CD4-positive, alpha-beta T cell (primary cell): Measurements from ENCODE around the gene PCDH9. TPM values are rescaled to one million over a fixed set of nuclear protein-coding genes. Genes with fewer than 3 reads are reported as not detected.

Experiments used
- ATAC-seq: fragments of 200-7000 bp; cut with Tn5 transposase; one replicate; pipeline ENCODE4 v1.10.0; 2022; ENCODE audit warnings: mild to moderate bottlenecking; ENCODE audit not compliant: poor library complexity
- CTCF ChIA-PET: fragments of 350-600 bp; sonication (Branson Sonifier 250); formaldehyde crosslinking; loops from one replicate; lab custom pipeline; 2021; ENCODE audit warnings: antibody characterized with exemption, inconsistent platforms; lab: Charles Lee
- POLR2A ChIA-PET: fragments of 350-600 bp; sonication (Branson Sonifier 250); formaldehyde crosslinking; loops from one replicate; lab custom pipeline; 2021; ENCODE audit warnings: antibody characterized with exemption, inconsistent platforms; lab: Charles Lee
- DNase-seq, 14 experiments: peaks; one replicate each; pipeline ENCODE4 v3.0.0-alpha.2; 2013 to 2020; ENCODE audit warnings: mixed read lengths in 2 of 14
- H3K27ac ChIP-seq, 2 donors: one replicate each; pipeline versions ENCODE4 v1.5.1 to v1.7.0; 2013; ENCODE audit warnings: low read length in 2 of 2, low read depth in 1 of 2, mild to moderate bottlenecking in 1 of 2
- H3K27me3 ChIP-seq, 2 experiments: 1 replicate in 1 of 2; 2 replicates in 1 of 2; pipeline versions ENCODE4 v1.6.1 to v1.7.0; 2013; ENCODE audit warnings: low read length in 2 of 2, control low read depth in 1 of 2, mild to moderate bottlenecking in 1 of 2, moderate library complexity in 1 of 2; ENCODE audit not compliant: insufficient read depth in 2 of 2, control insufficient read depth in 1 of 2
- H3K36me3 ChIP-seq: one replicate; pipeline ENCODE4 v1.6.1; 2013; ENCODE audit warnings: low read length, control low read depth; ENCODE audit not compliant: insufficient read depth
- H3K4me1 ChIP-seq: one replicate; pipeline ENCODE4 v1.6.1; 2013; ENCODE audit warnings: low read length, control low read depth; ENCODE audit not compliant: insufficient read depth
- H3K4me3 ChIP-seq: one replicate; pipeline ENCODE4 v1.5.1; 2013; ENCODE audit warnings: mild to moderate bottlenecking, low read length, moderate library complexity
- H3K9me3 ChIP-seq, 2 experiments: 1 replicate in 1 of 2; 2 replicates in 1 of 2; pipeline versions ENCODE4 v1.6.1 to v1.7.0; 2013; ENCODE audit warnings: low read length in 2 of 2, mild to moderate bottlenecking in 2 of 2, control low read depth in 1 of 2, moderate library complexity in 1 of 2; ENCODE audit not compliant: control insufficient read depth in 1 of 2, insufficient read depth in 1 of 2
- H3K27ac Mint-ChIP-seq: one replicate; pipeline ENCODE4 v1.8.0; 2020; ENCODE audit warnings: mixed read lengths
- H3K27me3 Mint-ChIP-seq: one replicate; pipeline ENCODE4 v1.8.0; 2021; ENCODE audit warnings: mixed read lengths
- H3K36me3 Mint-ChIP-seq: one replicate; pipeline ENCODE4 v1.8.0; 2021; ENCODE audit warnings: low read depth, mixed read lengths
- H3K4me1 Mint-ChIP-seq: one replicate; pipeline ENCODE4 v1.8.0; 2021; ENCODE audit warnings: low read depth, mixed read lengths
- H3K4me3 Mint-ChIP-seq: one replicate; pipeline ENCODE4 v1.8.0; 2020; ENCODE audit warnings: mild to moderate bottlenecking, mixed read lengths
- H3K9me3 Mint-ChIP-seq: one replicate; pipeline ENCODE4 v1.8.0; 2020; ENCODE audit warnings: mixed read lengths
- intact Hi-C, 2 experiments: fragments of 100-400 bp; cut with DNase I in 1 of 2; cut with micrococcal nuclease in 1 of 2; formaldehyde crosslinking; loops; one replicate each; pipeline versions ENCODE4 v1.15.1 to v1.9.0; 2023 to 2025; cut with DNase I, micrococcal nuclease
- total RNA-seq, 174 experiments: library from RNA in 2 of 174; stranded (reverse) in 2 of 174; gene quantifications; one replicate each; pipeline ENCODE4 v1.2.3 and lab custom pipeline; 2021 to 2026
- TF ChIP-seq, protein P1 (sequence below): fragments of 200-600 bp; IDR thresholded peaks from one replicate; pipeline ENCODE4 v1.8.0; 2022; ENCODE audit warnings: antibody characterized with exemption, mild to moderate bottlenecking

Gene PCDH9
- total RNA-seq, 2 experiments from 2014 or later: 0.08 to 0.19 TPM

DNA sequence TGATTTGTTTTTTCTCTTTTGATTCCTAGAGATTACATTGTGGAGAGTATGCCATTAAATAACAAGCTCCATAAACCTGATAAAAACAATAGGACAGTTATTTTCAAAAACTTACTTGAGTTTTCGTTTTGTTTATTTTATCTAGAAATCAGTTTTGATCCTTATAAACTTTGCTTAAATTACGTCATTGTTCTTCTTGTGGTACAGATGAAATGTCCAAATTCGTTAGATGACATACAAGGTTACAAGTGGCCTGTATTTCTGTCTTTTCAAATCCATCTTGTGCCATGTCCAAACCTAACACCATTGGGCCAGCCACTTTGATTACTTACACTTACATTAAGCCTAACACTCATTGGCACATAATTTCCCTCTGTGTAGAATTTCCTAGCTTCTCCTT, 372.0 kb downstream of the PCDH9 start:
- intact Hi-C loops: no loop called here
- no peaks in the 10 kb centered on the region for H3K4me1 ChIP-seq
- no peak overlapping the region for H3K27ac Mint-ChIP-seq
- H3K4me3 ChIP-seq: no peak overlapping the region
- TF ChIP-seq, protein P1, sequence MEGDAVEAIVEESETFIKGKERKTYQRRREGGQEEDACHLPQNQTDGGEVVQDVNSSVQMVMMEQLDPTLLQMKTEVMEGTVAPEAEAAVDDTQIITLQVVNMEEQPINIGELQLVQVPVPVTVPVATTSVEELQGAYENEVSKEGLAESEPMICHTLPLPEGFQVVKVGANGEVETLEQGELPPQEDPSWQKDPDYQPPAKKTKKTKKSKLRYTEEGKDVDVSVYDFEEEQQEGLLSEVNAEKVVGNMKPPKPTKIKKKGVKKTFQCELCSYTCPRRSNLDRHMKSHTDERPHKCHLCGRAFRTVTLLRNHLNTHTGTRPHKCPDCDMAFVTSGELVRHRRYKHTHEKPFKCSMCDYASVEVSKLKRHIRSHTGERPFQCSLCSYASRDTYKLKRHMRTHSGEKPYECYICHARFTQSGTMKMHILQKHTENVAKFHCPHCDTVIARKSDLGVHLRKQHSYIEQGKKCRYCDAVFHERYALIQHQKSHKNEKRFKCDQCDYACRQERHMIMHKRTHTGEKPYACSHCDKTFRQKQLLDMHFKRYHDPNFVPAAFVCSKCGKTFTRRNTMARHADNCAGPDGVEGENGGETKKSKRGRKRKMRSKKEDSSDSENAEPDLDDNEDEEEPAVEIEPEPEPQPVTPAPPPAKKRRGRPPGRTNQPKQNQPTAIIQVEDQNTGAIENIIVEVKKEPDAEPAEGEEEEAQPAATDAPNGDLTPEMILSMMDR: no peak
- H3K27me3 ChIP-seq: no peaks in the 10 kb centered on the region
- POLR2A ChIA-PET: no interaction called here
- no peak overlapping the region for H3K4me3 Mint-ChIP-seq
- no peaks in the 10 kb centered on the region for H3K27me3 Mint-ChIP-seq
- no peaks in the 10 kb centered on the region for H3K9me3 ChIP-seq
- H3K9me3 Mint-ChIP-seq: no peaks in the 10 kb centered on the region
- no peaks in the 10 kb centered on the region for H3K36me3 Mint-ChIP-seq
- no peak for DNase-seq
- H3K36me3 ChIP-seq: no peaks in the 10 kb centered on the region
- CTCF ChIA-PET: no interaction called here
- no peak overlapping the region for H3K27ac ChIP-seq
- ATAC-seq: no peak
- H3K4me1 Mint-ChIP-seq: no peaks in the 10 kb centered on the region

DNA sequence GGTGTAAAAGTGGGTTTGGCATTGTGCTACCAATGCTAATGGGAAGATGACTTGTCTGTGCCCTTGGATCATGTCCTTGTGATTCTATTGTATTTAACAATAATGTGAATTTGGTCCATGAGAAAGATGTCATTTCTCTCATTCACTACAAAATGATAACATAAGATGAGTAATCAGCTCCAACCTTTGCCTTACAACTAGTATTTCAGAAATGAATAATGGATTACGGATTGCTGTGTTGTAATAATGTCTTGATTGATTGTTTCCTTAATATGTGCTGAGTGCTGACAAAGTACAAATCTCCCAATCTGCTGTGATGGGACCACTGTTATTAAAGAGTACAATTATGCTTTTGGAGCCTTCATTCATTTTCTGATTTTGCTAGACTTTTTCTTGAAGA, 375.0 kb downstream of the PCDH9 start:
- no peak for ATAC-seq
- TF ChIP-seq, protein P1: no peak
- peaks cover 0 to 2% of the 10 kb centered on the region in 2 experiments for H3K9me3 ChIP-seq
- no peak for DNase-seq
- H3K4me1 Mint-ChIP-seq: no peaks in the 10 kb centered on the region
- no peaks in the 10 kb centered on the region for H3K27me3 Mint-ChIP-seq
- no peaks in the 10 kb centered on the region for H3K36me3 Mint-ChIP-seq
- H3K4me3 Mint-ChIP-seq: no peak overlapping the region
- no peaks in the 10 kb centered on the region for H3K36me3 ChIP-seq
- peaks cover 5% of the 10 kb centered on the region for H3K9me3 Mint-ChIP-seq
- H3K27me3 ChIP-seq: no peaks in the 10 kb centered on the region
- POLR2A ChIA-PET: no interaction called here
- no peak overlapping the region for H3K27ac Mint-ChIP-seq
- CTCF ChIA-PET: no interaction called here
- H3K4me1 ChIP-seq: no peaks in the 10 kb centered on the region
- H3K27ac ChIP-seq: no peak overlapping the region
- H3K4me3 ChIP-seq: no peak overlapping the region
- intact Hi-C loops: no loop called here

DNA sequence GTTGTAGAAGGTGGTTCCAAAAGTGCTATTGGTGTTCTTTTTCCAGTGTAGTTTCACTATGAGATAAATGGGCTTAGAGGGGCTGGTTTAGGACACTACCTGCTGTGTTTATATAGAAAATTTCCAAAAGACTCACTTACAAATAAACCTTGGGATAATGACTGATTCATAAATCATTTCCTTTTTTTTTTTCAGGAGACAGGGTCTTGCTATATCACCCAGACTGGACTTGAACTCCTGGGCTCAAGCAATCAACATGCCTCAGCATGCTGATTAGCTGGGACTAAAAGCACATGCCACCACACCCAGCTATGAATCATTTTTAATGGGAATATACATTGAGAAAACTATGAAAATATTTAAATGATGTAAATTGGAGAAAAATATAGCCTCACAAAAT, 376.6 kb downstream of the PCDH9 start:
- Histone ChIP-seq H3K27ac (no peak overlapping the region), H3K36me3 (no peaks in the 10 kb centered on the region), H3K27me3 (no peaks in the 10 kb centered on the region), H3K4me1 (no peaks in the 10 kb centered on the region), H3K9me3 (peaks cover 0 to 6% of the 10 kb centered on the region in 2 experiments), H3K4me3 (no peak overlapping the region)
- Mint-ChIP-seq H3K27me3 (no peaks in the 10 kb centered on the region), H3K4me1 (no peaks in the 10 kb centered on the region), H3K27ac (no peak overlapping the region), H3K4me3 (no peak overlapping the region), H3K9me3 (peaks cover 5% of the 10 kb centered on the region), H3K36me3 (no peaks in the 10 kb centered on the region)
- CTCF ChIA-PET: no interaction called here
- intact Hi-C loops: no loop called here
- POLR2A ChIA-PET: no interaction called here
- DNase-seq (no peak), ATAC-seq (no peak)
- TF ChIP-seq, protein P1: no peak
